Measurements from ENCODE around the gene FEM1A. TPM values are rescaled to one million over a fixed set of nuclear protein-coding genes. Genes with fewer than 3 reads are reported as not detected.

Gene FEM1A
- total RNA-seq, 1 donor from 2014 or later: 13.3 TPM

- ATAC-seq (no peak), DNase-seq (no peak)
- peaks cover 8% of the 10 kb centered on the region for H3K4me1 ChIP-seq
- H3K36me3 ChIP-seq: peaks cover 81% of the 10 kb centered on the region
- no peaks in the 10 kb centered on the region for H3K9me3 ChIP-seq
- intact Hi-C loops (cut with DNase I): no loop called here
- no peak overlapping the region for H3K4me3 ChIP-seq
- no peak for TF ChIP-seq CTCF (IDR thresholded peaks at IDR 0.05)
- H3K27ac ChIP-seq: no peak overlapping the region
- H3K27me3 ChIP-seq (ENCODE audit: low read depth): no peaks in the 10 kb centered on the region
Measured at GRCh38 chr19:4847190-4847973, 55.8 kb downstream of the FEM1A start.

- DNase-seq (no peak), ATAC-seq (no peak)
- peaks cover 8% of the 10 kb centered on the region for H3K4me1 ChIP-seq
- H3K4me3 ChIP-seq: no peak overlapping the region
- H3K9me3 ChIP-seq: no peaks in the 10 kb centered on the region
- intact Hi-C loops (cut with DNase I): no loop called here
- H3K27me3 ChIP-seq (ENCODE audit: low read depth): no peaks in the 10 kb centered on the region
- TF ChIP-seq CTCF (IDR thresholded peaks at IDR 0.05): no peak
- no peak overlapping the region for H3K27ac ChIP-seq
- peaks cover 77% of the 10 kb centered on the region for H3K36me3 ChIP-seq
Measured at GRCh38 chr19:4849019-4849418, 57.5 kb downstream of the FEM1A start.

Small RNA genes lying within 50 kb of the gene (microRNA-seq; reads per million reads assigned to microRNA genes)
- not detected for gene MIR7-3 (ENCODE audit: borderline number of aligned reads)

Other genes with a start within 250 kb of the FEM1A start
- 11.3 TPM for gene SEMA6B, start 232.1 kb upstream of the FEM1A start, total RNA-seq
- 11.2 TPM for gene TNFAIP8L1, start 152.2 kb upstream of the FEM1A start, total RNA-seq
- 91.6 TPM for gene MYDGF, start 121.4 kb upstream of the FEM1A start, total RNA-seq
- 79.6 TPM for gene DPP9, start 67.9 kb upstream of the FEM1A start, total RNA-seq
- gene TICAM1, start 40.0 kb downstream of the FEM1A start, total RNA-seq: 14.6 TPM
- gene PLIN3, start 75.9 kb downstream of the FEM1A start, total RNA-seq: 44.5 TPM
- gene ARRDC5, start 111.2 kb downstream of the FEM1A start, total RNA-seq: 0.83 TPM
- gene UHRF1, start 117.8 kb downstream of the FEM1A start, total RNA-seq: 1.3 TPM
- gene KDM4B, start 177.4 kb downstream of the FEM1A start, total RNA-seq: 40.3 TPM

Measured in lower lobe of right lung (tissue), 2 donors.